Fibroblast of upper back skin (primary cell): ENCODE data around the gene SMTNL2.
"Not testable (repeated sequence)": the region's sequence is repeated elsewhere in the genome, so short reads cannot be mapped to it uniquely, and the experiment has no call there.

Source experiments
- DNase-seq: peaks from one replicate; pipeline ENCODE4 v3.0.0-alpha.2; 2013

Gene SMTNL2

DNA sequence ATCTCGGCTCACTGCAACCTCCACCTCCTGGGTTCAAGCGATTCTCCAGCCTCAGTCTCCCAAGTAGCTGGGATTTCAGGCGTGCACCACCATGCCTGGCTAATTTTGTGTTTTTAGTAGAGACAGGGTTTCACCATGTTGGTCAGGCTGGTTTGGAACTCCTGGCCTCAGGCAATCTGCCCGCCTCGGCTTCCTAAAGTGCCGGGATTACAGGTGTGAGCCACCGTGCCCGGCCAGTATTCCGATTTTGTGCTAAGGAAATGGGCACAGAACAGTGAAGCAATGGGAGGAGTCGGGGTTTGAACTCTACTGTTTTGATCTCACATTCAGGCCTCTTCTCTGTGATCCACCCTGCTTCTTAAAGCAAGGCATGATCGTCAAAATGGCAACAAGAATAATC lies 20.4 kb downstream of the SMTNL2 start:
- DNase-seq: not testable (repeated sequence)

DNA sequence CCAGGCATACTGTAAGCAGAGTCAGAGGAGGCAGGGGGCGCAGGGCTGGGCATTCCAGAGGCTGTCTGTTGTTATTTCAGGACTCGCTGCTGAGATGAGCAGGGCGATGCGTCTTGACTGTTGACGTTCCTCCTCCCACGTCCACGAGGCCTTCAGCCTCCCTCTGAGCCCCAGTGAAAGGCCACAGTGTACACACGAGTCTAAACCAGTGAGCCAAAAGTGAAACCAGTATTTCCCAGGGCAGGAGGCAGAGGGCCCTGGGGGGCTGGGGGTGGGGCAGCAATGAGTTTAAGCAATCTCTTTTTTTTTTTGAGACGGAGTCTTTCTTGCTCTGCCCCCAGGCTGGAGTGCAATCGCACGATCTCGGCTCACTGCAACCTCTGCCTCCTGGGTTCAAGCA lies 21.5 kb downstream of the SMTNL2 start:
- peak; percentile 12 for DNase-seq

DNA sequence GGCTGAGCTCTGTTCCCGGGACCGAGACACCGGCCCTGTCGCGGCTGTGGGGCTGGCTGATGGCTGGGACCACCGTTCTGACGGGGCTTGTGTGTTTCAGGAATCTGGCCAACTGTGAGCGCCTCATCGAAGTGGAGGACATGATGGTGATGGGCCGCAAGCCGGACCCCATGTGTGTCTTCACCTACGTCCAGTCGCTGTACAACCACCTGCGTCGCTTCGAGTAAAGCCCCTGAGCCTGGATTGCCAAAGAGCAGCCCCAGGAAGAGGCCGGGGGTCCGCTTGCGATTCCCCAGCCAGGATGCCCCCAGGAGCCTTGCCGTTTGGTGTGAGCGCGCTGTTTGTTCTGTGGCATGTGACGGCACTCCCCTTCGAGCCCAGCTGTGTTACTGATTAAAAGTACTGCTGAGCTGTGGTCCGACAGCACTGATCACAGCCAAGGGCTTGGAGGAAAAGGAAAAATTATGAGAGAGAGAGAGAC lies 23.0 kb downstream of the SMTNL2 start:
- DNase-seq: no peak

DNA sequence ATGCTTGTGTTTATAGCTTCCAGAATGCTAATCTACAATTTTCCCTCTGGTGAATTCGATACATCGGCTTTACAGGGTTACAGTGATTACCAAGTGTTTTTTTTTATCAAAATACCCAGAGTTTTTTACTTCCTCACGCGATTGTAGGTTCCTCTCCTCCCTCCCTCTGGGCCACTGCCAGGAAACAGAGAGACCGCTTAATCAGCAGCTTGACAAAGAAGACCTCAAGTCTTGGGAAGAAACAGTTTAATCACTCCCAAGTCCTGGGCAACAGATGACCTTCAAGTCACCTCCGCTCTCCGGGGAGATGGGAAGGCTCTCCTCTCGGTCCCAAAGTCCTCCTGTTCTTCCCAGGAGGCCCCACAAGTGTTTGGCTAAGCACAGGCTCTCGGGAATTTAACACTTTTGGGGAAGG lies 23.5 kb downstream of the SMTNL2 start:
- DNase-seq: peak; percentile 66

DNA sequence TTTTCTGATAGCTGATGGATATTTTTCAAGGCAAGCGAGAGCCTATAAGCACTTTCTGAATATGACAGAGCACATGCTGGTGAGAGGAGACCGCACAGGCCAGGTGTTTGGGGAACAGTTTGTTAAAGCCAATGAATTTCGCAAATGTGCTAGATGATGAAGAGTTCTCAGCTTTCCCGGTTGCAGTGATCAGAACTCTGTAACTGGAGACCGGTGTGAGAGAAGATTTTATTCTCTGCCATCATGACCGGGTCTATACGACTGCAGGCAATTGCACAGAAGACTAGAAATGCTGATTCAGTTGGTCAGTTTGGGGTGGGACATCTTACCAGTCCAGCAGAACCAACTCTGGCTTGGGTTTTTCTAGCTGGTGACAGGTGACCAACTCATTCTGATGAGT lies 25.4 kb downstream of the SMTNL2 start:
- DNase-seq: no peak

DNA sequence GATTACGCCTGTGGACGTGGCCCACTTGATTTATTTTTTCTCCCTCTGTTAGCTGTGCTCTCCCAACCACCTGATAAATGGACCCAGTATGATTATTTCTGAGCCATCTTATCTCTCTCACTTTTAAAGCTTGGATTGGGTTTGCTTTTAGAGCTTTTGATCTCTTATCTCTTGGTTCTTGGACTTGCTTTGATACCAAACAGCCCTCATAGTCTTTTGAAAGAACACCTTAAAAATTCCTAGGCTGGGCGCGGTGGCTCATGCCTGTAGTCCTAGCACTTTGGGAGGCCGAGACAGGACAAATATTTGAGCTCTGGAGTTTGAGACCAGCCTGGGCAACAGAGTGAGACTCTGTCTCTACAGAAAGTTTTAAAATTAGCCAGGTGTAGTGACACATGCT lies 25.8 kb downstream of the SMTNL2 start:
- DNase-seq: no peak

DNA sequence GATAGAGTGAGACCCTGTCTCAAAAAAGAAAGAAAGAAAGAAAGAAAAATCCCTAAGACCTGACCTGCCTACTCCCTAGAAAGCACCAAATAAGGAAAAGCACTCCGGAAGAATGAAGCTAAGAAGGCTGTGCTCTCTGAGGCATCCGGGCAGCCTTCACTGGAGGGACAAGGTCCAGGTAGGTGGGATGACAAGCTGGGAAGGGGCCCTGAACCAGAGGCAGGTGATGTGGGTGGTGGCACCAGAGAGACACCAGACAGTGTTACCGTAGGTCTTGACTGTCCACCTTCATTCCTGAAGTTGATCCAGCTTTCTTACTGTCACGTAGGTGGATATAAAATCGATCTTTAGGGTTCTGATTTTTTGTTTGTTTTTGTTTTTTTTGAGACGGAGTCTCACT lies 26.3 kb downstream of the SMTNL2 start:
- no peak for DNase-seq

DNA sequence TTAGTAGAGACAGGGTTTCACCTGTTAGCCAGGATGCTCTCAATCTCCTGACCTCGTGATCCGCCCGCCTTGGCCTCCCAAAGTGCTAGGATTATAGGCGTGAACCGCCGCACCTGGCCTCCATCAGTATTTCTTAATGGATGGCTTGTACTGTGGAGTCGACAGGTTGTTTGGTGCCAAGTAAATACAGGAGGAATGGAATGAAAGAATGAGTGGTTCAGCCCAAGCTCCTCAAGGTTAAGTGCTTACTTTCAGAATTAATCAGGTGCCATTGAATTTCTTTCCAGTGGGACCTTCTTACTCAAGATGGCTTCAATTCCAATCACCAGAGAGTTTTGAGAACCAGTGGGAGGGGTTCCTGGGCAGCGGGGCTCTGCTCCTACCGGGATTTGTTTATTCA lies 32.1 kb downstream of the SMTNL2 start:
- no peak for DNase-seq

DNA sequence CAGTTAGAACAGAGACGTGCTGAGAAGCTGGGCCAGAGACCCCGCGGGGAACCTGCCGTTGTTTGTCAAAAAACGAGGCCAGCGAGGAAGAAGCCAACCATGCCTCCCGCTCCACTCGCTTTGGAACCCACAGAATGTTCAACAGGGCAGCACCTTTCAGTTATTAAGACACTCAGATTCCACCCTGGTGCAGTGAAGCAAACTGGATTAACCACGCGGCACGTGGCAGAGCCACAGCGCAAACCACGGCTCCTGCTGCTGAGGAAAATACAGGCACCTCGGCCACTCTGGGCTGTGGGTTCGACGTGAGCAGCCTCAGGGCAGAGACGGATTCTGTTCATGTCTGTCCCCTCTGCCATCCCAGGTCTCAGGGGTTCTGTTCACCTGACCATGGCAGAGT lies 32.8 kb downstream of the SMTNL2 start:
- no peak for DNase-seq

DNA sequence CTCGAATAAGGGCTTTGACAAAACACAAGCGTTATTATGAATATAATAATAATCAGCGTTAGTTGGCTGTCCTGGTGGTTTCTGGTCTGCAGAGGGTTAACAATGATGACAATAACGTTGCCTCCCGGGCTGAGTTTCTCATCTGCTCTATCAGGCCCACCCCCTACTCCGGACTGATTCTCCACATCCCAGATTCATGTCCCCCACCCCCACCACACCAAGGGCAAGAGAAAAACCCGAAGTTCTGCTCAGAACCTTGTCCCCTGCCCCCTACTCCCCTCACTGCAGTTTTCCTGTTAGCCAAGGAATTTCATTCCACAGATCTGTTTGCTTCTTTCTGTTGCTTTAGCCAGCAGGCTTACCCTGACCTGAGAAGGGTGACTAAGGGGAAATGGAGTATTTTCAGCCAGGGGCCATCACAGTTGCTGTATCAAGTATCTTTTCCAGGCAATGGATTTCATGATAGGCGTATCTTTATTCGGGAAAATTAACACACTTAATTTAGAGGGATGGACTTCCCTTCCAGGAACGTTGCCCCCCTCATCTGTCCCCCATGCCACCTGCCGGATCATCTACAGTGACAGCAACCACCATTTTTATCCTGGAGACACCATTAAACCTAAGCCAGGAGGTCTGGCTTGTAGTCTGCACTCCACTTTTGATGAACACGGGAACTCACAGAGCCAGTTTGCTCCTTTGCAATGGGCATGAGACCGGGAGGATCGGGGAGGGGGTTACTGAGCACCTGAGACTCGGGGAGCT lies 33.4 kb downstream of the SMTNL2 start:
- DNase-seq: no peak

DNA sequence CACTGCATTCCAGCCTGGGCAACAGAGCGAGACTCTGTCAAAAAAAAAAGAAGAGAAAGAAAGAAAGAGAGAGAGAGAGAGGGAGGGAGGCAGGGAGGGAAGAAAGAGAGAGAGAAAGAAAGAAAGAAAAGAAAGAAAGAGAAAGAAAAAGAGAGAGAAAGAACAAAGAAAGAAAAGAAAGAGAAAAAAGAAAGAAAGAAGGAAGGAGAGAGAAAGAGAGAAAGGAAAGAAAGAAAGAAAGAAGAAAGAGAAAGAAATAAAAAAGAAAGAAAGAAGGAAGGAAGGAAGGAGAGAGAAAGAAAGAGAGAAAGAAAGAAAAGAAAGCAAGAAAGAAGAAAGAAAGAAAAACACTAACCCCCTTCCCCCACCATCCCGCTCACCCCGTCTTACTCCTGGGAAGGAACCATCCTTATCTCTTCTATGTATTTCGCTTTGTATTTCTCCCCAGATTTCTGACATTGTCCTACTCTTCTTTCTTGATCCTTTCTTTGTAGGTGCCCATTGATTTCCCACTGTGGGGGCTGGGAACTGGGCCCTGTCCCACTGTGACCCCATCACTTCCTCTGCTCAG lies 36.3 kb downstream of the SMTNL2 start:
- no peak for DNase-seq

DNA sequence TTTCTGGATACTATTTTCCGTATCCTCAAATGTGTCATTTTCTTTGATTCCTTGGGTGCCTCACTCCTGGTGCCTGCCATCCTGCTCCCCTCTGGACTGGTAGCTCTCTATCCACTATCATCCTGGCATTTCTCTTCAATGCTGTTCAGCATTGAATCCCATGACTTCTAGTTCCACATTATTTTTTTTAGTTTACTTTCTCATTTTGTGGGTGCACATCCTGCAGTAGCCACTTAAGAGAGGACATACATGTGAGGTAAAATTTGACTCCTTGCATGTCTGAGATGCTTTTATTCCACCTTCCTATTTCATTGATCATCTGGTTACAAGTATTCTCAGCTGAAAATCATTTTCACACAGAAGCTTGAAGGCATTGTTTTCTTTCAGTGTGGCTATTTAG lies 38.0 kb downstream of the SMTNL2 start:
- DNase-seq: no peak

DNA sequence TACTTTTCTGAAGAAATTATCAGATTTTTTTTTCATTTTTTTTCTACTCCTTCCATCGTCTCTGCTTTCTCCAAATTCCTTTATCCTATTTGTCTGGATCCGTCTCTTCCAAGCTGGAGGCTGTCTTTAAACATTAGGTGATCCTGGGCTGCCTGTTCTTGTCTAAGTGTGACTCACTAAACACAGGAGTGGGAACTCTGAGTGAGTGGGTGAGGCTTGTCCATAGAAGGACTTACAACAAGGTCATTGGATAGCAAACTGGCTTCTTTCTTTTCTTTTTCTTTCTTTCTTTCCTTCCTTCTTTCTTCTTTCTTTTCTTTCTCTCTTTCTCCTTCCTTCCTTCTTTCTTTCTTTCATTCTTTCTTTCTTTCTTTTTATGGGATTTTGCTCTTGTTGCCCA lies 38.9 kb downstream of the SMTNL2 start:
- peak; percentile 24 for DNase-seq

DNA sequence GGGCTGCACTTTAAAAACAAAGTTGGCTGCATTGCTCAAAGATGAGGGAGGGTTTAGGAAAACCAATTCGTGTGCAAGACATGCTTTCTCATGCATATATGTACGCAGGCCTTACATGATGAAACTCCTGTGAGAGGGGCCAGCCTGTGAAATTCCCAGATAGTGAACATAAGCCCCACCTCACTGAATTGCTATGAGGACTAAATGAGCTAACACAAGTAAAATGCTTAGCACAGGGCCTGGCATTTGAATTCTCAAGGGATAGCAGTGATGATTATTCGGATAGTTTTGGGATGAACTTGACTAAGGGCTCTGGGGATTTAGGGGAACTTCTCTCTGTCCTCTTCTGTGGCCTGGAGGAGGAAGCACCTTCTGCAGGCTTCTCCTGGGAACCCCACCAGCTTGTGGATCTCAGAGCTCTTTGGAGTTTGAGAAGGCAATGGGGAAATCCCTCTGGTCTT lies 40.2 kb downstream of the SMTNL2 start:
- peak; percentile 47 for DNase-seq

DNA sequence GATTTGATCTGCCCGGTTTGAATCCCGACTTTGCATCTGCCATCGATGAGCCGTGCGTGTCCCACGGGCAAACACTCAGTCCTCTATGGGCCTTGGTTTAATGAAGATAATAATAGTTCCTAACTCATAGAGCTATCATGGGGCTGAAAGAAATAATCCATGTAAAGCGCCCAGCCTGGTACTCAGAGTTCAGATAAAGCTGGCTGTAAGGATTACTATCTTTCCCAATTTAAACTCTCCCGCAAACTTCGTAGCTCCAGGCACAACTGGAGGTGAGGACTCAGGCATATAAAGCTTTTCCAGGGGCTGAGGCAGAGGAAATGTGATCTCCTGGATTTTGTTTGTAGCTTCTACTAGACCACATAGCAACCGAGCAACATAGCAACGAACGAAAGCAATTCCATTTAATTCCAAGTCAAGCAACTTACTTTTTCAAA lies 40.9 kb downstream of the SMTNL2 start:
- DNase-seq: no peak

DNA sequence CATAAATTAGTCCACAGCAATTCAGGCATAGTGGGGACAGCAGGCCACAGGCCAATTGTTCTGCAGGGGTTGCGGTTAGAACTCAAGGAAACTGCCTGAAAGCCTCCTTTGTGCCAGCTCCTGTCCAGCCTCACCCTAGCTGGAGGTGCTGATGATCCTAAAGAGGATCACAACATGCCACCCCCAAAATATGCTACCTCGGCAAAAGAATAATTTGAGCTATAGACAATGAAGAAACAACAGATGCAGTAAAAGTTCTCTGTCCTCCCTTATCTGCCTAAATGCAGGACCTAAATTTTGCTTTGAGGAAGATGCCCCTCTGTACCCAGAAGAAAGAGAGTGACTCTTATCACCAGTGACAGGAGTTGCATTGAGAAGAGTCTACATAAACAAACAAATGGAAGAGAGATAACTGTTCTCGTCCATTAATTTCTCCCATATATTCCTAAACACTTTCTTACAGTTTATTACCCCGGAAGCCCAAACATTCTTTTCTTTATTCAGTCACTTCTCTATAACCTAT lies 42.5 kb downstream of the SMTNL2 start:
- no peak for DNase-seq

DNA sequence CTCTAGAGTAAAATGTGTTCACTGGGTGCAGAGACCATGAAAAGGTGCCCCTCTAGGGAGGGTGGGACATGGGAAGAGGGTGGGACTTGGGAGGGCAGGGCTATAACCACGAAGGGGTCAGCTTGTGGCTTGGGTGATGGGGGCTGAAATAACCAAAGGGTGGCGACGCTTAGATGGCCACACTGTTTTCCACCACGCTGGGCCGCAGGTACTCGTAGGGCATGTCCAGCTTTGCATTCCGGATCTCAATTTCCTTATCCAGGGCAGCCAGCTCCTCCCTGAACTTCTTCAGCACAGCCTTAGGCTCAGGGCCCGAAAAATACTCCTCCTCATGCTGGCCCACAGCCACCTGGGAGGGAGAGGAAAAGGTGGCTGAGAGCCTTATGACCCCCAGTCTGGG lies 47.1 kb downstream of the SMTNL2 start:
- DNase-seq: no peak

DNA sequence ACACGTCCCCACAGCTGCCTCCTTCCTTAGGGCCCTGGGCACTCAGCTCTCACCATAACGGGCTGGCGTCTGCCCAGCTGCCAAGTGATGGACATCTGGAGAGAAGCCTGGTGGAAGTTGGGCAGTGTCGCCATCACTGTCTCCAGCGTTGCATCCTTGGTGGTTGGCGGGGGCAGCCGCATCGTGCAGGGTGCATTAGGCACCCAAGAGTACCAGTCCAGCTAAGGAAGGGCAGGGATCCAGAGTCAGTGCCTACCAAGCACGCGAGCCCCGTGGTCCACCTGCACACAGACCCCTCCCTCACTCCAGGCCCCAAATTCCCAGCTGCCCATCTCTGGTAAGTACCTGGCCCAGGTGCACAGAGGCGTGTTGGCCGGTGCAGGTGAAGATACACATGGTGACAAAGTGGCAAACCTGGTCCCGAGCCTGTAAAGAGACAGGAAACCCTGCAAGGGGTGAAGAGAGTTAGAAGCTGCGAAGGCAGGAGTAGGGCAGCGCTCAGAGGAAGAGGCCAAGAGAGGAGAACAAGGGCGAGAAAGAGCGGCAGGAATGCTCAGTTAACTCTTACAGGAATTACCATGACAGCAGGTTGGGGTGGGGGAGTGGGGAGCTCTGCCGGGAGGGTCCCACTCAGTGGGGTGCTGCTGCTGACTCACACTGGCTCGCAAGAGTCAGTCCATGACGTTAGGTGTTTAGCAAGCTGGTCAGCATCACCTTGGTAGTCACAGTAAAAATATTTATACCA lies 47.7 kb downstream of the SMTNL2 start:
- no peak for DNase-seq

DNA sequence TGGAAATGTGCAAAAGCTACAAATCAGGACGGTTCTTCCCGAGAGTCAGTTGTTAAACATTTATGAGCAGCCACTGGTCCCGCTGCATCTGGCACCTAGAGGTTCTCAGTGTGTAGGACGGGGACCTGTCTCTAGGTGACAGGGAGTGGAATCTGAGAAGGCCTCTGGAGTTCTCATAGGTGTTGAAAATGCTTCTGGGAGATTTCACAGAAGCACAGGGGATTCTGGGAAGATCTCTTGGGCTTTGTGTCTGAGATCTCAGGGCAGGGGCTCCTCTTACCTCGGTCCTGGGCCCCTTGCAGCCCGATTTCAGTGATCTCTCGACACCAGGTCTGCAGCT lies 48.2 kb downstream of the SMTNL2 start:
- no peak for DNase-seq

DNA sequence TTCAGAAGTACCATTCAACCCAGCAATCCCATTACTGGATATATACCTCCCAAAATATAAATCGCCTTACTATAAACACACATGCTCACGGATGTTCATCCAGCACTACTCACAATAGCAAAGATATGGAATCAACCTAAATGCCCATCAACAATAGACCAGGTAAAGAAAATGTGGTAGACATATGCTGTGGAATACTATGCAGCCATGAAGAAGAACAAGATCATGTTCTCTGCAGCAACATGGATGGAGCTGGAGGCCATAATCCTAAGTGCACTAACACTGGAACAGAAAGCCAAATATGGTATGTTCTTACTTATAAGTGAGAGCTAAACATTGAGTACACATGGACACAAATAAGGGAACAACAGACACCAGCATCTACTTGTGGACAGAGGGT lies 49.3 kb downstream of the SMTNL2 start:
- no peak for DNase-seq

DNA sequence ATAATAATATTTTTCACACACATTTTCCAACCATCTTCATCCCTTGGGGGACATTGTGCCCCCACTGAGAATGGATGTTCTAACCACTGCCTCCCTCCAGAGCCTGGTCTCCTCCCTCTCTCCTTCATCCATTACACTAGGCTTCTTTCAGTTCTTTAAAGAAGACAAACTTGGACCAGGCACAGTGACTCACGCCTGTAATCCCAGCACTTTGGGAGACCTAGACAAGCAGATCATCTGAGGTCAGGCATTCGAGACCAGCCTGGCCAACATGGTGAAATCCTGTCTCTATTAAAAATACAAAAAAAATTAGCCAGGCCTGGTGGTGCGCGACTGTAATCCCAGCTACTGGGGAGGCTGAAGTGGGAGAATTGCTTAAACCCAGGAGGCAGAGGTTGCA lies 50.6 kb downstream of the SMTNL2 start:
- DNase-seq: peak; percentile 11

DNA sequence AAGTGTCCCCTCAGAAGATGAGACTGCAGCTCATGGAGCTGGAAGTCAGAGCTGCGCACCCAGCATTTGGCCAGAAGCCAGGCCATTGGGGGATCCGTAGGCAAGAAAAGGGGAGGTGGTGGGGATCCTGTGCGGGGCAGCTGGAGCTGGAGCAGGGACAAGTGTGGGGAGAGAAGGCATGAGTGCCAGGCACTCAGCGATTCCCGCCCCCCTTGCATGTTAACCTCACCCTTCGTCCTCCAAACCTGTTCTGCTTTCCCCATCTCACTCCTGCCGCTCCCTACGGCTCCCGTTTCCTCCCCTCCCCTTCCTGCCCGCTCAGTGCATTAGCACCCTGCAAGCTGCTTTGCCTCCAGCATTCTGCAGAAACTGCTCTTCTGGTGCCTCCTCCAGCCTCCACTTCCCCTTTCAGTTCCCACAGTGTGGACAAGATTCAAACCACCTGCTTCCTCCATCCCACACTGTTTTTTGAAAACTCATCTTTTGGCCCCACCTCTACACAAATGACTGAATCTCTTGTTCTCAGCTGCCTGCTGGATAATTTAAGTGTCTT lies 51.6 kb downstream of the SMTNL2 start:
- DNase-seq: no peak

DNA sequence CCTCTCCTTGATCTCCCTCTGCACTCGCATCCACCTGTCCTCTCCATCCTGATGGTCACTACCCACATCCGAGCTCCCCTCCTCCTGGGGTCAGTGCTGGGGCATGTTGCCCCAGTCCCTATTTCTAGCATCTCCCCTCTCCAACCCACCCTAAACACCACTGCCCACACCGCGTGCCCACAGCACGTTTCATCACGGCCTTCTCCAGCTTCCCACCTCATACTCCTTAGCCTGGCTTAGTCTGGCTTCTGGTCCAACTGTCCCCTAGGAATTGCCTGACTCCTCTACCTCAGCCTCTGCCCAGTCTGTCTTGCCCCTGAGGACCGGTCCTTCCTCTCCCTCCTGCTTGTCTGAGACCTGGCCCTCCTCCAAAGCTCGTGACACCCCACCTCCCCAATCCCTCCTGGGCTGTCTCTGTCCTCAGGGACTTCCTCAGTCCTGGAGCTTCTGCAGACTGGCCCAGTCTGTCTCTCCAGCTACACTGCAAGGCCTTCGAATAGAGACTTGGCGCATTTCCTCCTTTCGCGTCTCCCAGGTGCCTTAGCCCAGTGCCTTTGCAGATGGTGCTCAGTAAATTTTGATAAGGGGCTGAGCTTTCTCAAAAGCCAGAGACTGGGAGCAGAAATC lies 52.3 kb downstream of the SMTNL2 start:
- no peak for DNase-seq
